T-helper 1 cell treated with Interleukin-12 subunit alpha and Interleukin-12 subunit beta and Interleukin-4 antibody, amounts not matched to agents 30 μg/mL and 1 μg/mL, for 36 hours (primary cell): ENCODE results near the gene TNS2.
"Not testable (repeated sequence)": the region's sequence is repeated elsewhere in the genome, so short reads cannot be mapped to it uniquely, and the experiment has no call there.

Experiments
- H3K27ac Mint-ChIP-seq: one replicate; pipeline ENCODE4 v1.8.0; 2021; ENCODE audit warnings: mild to moderate bottlenecking, mixed read lengths
- H3K27me3 Mint-ChIP-seq: one replicate; pipeline ENCODE4 v1.8.0; 2021; ENCODE audit warnings: low read depth, mixed read lengths
- H3K36me3 Mint-ChIP-seq: one replicate; pipeline ENCODE4 v1.8.0; 2021; ENCODE audit warnings: low read depth, mixed read lengths
- H3K4me1 Mint-ChIP-seq: one replicate; pipeline ENCODE4 v1.8.0; 2021; ENCODE audit warnings: low read depth, mixed read lengths
- H3K4me3 Mint-ChIP-seq: one replicate; pipeline ENCODE4 v1.8.0; 2021; ENCODE audit warnings: mild to moderate bottlenecking, moderate library complexity, mixed read lengths
- H3K9me3 Mint-ChIP-seq: one replicate; pipeline ENCODE4 v1.8.0; 2021; ENCODE audit warnings: mixed read lengths

TNS2 gene

DNA sequence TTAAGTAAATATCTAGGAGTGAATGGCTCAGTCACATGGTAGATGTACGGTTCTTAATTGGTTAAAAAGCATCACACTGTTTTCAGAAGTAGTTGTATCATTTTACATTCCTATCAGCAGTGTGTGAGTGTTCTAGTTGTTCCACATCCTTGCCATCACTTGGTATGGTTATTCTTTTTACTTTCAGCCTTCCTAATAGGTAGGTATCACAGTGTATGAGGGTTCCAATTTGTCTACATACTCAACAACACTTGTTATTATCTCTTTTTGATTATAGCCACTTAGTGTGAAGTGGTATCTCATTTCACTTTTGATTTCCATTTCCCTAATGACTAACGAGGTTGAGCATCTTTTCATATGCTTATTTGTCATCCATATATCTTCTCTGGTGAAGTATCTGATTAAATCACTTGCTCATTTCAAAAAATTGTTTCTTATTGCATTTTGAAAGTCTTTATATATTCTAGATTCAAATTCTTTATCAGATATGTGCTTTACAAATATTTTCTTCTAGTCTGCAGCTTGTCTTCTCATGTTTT is 32.8 kb downstream of the TNS2 start:
- Mint-ChIP-seq H3K4me1 (peaks cover 14% of the 10 kb centered on the region), H3K9me3 (no peaks in the 10 kb centered on the region), H3K27me3 (peaks cover 22% of the 10 kb centered on the region), H3K4me3 (no peak overlapping the region), H3K27ac (no peak overlapping the region), H3K36me3 (no peaks in the 10 kb centered on the region)

DNA sequence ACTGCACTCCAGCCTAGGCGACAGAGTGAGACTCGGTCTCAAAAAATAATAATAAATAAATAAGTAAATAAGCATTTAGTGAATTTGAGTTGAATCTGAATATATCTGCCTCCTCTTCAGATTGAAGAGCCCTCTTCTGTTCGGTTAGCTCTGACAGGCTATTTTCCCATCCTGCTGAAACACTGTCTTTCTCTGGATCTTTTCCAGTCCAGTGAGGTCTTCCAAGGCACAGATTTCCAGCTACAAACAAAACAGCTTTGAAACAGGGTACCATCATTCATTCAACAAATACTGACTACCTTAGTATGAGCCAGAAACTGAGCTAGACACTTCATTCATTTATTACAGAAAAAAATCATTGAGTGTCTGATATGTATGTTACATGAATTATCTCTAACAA is 36.5 kb downstream of the TNS2 start:
- H3K27me3 Mint-ChIP-seq: peaks cover 44% of the 10 kb centered on the region
- H3K36me3 Mint-ChIP-seq: no peaks in the 10 kb centered on the region
- no peaks in the 10 kb centered on the region for H3K9me3 Mint-ChIP-seq
- H3K4me3 Mint-ChIP-seq: no peak overlapping the region
- no peak overlapping the region for H3K27ac Mint-ChIP-seq
- no peaks in the 10 kb centered on the region for H3K4me1 Mint-ChIP-seq

DNA sequence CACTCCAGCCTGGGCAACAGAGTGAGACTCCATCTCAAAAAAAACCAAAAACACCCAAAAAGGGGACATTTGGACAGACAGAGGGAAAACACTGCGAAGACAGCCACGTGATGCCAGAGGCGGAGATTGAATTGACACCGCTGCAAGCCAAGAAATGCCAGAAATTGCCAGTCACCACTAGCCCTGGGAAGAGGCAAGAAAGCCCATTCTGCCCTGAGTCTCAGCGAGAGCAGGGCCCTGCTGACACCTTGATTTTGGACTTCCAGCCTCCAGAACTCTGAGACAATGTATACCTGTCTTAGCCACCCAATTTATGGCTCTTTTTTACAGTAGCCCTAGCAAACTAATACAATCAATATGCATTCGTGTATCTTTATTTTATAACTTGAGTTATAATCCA is 40.2 kb downstream of the TNS2 start:
- Mint-ChIP-seq H3K36me3 (no peaks in the 10 kb centered on the region), H3K9me3 (no peaks in the 10 kb centered on the region), H3K4me1 (peaks cover 6% of the 10 kb centered on the region), H3K27me3 (peaks cover 57% of the 10 kb centered on the region), H3K27ac (no peak overlapping the region), H3K4me3 (no peak overlapping the region)

DNA sequence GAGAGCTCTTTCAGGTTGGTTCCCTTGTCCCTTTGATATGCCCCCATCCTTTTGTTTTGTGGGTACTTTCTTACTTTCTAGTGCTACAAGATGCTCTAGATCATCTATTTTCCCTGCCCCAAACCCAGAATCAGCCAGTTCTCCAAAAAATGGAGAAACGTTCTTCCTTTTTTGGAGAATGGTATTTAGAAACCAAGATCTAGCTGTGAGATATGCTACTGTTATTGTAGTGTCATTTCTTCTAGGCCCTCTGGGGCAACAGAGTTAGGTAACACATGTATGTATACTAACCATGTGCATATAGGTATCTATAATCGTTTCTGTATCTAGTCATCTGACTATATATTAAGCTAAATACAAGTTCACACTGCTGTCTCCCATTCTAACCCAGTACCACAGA is 40.7 kb downstream of the TNS2 start:
- no peaks in the 10 kb centered on the region for H3K9me3 Mint-ChIP-seq
- H3K4me1 Mint-ChIP-seq: peaks cover 6% of the 10 kb centered on the region
- peaks cover 57% of the 10 kb centered on the region for H3K27me3 Mint-ChIP-seq
- H3K4me3 Mint-ChIP-seq: no peak overlapping the region
- no peak overlapping the region for H3K27ac Mint-ChIP-seq
- H3K36me3 Mint-ChIP-seq: no peaks in the 10 kb centered on the region

DNA sequence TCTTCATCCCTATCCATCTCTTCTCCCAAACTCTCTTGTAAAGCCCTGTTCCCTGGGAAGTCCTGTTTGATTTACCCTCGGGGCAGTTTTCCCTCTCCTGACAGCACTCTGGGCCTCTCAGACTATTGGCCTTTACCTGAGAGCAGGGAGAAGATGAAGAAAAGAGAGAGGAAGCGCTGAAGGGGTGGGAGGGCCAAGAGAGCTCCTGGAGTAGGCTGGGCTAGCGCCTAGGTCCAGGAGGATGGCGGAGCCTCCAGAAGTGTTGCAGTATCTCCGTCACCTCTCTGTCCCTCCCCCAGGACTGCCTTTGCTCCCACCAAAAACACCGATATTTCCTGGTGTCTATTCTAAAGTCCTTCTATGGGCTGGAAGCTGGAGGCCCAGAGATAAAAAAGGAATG is 41.9 kb downstream of the TNS2 start:
- Mint-ChIP-seq H3K4me1 (peaks cover 6% of the 10 kb centered on the region), H3K36me3 (no peaks in the 10 kb centered on the region), H3K9me3 (no peaks in the 10 kb centered on the region), H3K27ac (no peak overlapping the region), H3K4me3 (no peak overlapping the region), H3K27me3 (peaks cover 63% of the 10 kb centered on the region)

DNA sequence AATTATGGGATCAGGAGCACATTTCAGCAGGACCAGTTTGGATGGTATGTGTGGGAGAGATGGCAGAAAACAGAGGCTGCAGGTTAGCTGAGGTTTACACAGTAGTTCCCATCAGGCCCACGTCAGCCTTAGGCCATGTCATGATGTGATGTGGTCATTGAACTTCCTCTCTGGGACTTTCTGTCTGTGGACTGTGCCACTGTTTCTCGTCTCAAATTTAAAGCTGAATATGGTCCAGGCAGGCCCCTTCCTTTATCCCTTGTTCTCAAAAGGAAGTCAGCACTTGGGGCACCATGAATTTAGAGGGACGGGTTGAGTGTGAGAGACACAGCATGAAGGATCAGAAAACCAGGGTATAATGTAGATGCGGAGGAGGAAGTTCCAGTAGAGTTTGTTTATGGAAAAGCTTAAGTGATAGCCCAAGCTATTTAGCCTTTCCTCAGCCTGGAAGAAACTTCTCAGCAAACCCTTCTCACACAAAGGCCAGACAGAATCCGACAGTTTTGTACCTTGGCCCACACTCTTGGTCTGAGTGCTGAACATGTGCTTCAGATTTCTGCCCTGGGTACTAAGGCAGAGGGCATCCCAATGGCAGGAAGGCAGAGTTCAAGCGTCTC is 44.0 kb downstream of the TNS2 start:
- H3K27ac Mint-ChIP-seq: no peak overlapping the region
- H3K4me3 Mint-ChIP-seq: no peak overlapping the region
- H3K4me1 Mint-ChIP-seq: peaks cover 18% of the 10 kb centered on the region
- H3K36me3 Mint-ChIP-seq: peaks cover 3% of the 10 kb centered on the region
- H3K9me3 Mint-ChIP-seq: no peaks in the 10 kb centered on the region
- H3K27me3 Mint-ChIP-seq: peaks cover 66% of the 10 kb centered on the region

DNA sequence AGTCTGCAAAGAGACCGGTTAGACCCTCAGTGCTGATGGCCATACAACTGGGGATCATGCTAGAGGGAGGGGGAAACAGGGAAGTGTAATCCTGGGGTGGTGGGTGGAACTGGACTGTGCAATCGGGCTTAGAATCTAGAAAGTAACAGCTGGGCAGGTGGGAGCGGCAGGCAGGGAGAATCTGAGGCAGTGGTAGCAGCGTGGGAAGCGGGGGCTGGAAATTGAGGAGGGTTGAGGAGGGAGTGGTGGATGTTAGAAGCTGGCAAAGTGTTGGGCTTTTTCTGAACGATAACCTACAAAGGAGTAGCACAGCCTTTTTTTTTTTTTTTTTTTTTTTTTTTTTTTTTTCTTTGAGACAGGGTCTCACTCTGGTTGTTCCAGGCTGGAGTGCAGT is 44.5 kb downstream of the TNS2 start:
- H3K9me3 Mint-ChIP-seq: no peaks in the 10 kb centered on the region
- H3K4me3 Mint-ChIP-seq: no peak overlapping the region

DNA sequence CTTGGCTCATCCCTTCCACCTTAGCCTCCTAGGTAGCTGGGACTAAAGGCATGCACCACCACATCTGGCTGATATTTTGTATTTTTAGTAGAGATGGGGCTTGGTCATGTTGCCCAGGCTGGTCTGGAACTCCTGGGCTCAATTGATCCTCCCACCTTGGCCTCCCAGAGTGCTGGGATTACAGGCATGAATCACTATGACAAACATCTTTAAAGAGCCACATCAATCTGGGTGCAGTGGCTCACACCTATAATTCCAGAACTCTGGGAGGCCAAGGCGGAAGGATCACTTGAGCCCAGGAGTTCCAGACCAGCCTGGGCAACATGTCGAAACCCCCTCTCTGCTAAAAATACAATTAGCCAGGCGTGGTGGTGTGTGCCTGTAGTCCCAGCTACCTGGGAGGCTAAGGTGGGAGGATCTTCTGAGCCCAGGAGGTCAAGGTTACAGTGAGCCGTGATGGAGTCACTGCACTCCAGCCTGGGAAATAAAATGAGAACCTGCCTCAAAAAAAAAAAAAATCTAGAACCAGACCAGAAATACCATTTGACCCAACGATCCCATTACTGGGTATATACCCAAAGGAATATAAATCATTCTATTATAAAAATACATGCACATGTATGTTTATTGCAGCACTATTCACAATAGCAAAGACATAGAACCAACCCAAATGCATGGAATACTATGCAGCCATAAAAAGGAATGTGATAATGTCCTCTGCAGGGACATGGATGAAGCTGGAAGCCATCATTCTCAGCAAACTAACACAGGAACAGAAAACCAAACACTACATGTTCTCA is 45.1 kb downstream of the TNS2 start:
- H3K36me3 Mint-ChIP-seq, H3K4me3 Mint-ChIP-seq, H3K27ac Mint-ChIP-seq, H3K9me3 Mint-ChIP-seq: not testable (repeated sequence)
- H3K27me3 Mint-ChIP-seq: peaks cover 70% of the 10 kb centered on the region
- H3K4me1 Mint-ChIP-seq: peaks cover 24% of the 10 kb centered on the region

More for the DNA sequence above, 44.5 kb downstream of the TNS2 start:
- H3K4me1 Mint-ChIP-seq: peaks cover 23% of the 10 kb centered on the region
- peaks cover 70% of the 10 kb centered on the region for H3K27me3 Mint-ChIP-seq
- no peak overlapping the region for H3K27ac Mint-ChIP-seq
- H3K36me3 Mint-ChIP-seq: peaks cover 3% of the 10 kb centered on the region

DNA sequence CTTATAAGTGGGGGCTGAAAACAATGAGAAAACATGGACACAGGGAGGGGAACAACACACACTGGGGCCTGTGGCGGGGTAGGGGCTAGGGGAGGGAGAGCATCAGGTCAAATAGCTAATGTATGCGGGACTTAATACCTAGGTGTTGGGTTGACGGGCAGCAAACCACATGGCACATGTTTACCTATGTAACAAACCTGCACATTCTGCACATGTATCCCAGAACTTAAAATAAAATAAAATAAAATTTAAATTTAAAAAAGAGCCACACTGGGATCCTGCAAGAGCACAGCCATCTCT is 45.7 kb downstream of the TNS2 start:
- Mint-ChIP-seq H3K27me3 (peaks cover 65% of the 10 kb centered on the region), H3K4me1 (peaks cover 24% of the 10 kb centered on the region)
- H3K27ac Mint-ChIP-seq, H3K9me3 Mint-ChIP-seq, H3K36me3 Mint-ChIP-seq, H3K4me3 Mint-ChIP-seq: not testable (repeated sequence)

DNA sequence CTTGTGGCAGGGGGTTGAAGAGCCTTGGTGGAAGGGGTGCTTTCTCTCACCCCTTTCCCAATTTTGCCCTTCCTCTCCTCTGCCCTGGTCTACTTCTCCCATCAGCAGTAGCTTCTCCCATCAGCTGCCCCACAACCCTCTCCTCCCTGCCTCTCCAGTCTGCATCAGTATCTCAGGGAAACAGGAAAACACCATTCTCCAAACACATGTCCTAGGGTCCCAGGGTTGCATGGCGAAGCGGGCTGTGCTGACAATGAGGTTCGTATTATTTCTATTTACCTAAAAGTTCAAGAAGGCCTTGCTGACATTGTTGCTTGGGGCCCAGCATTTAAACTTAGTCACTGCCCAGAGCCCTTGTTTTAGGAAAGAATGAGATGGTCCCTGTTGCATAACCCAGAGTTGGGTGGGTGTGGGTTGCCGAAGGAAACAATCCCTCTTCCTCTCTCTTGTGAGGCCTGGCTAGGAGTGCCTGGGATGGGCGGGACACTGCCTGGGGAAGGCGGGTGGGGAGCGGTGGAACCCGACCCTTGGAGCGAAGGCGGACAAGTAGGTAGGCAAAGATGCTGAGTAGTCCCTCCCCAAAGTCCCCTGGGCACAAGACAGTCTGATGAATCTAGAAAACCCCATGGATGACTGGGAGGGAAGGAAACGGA is 46.4 kb downstream of the TNS2 start:
- H3K9me3 Mint-ChIP-seq: no peaks in the 10 kb centered on the region
- H3K27ac Mint-ChIP-seq: no peak overlapping the region
- peaks cover 3% of the 10 kb centered on the region for H3K36me3 Mint-ChIP-seq
- H3K27me3 Mint-ChIP-seq: peaks cover 60% of the 10 kb centered on the region
- peak overlapping the region; percentile 31 for H3K4me3 Mint-ChIP-seq
- H3K4me1 Mint-ChIP-seq: peaks cover 24% of the 10 kb centered on the region

DNA sequence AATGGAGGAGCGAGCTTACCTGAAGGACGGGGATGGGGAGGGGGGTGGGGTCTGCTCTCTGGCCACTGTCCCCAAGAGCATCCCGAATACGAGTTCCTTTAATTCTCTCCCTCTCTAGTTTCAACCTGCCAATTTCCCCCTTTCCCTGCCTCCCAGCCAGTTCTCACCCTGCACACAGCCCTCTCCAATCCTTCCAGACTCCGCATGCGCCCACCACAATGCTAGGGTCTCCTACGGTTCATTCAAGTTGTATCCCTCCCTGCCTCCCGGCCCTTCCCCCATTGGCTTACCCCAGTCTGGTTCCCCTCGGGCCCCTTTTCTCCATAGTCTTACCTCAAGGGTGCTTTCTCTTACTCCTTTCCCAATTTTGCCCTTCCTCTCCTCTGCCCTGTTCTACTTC is 46.9 kb downstream of the TNS2 start:
- Mint-ChIP-seq H3K27me3 (peaks cover 55% of the 10 kb centered on the region), H3K36me3 (peaks cover 3% of the 10 kb centered on the region), H3K4me1 (peaks cover 24% of the 10 kb centered on the region)

DNA sequence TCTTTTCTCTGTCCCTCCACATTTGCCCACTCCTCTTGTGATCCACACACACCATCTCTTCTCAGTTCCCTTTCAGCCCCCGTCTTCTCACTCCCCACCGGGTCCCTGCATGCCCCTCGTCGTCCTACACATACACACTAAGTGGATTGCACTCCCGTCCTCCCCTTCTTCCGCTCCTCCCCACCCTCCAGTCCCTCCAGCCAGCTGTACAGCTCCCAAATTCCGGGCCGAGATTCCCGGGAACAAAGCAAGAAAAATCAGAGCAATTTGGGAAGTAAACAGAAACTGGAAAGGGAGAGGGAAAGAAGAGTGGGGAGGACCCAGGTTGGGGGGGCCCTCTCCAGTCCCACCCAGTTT is 47.3 kb downstream of the TNS2 start:
- peak overlapping the region; percentile 70 for H3K4me3 Mint-ChIP-seq
- peaks cover 24% of the 10 kb centered on the region for H3K4me1 Mint-ChIP-seq
- H3K36me3 Mint-ChIP-seq: peaks cover 3% of the 10 kb centered on the region
- no peaks in the 10 kb centered on the region for H3K9me3 Mint-ChIP-seq
- H3K27me3 Mint-ChIP-seq: peaks cover 52% of the 10 kb centered on the region
- peak overlapping the region; percentile 23 for H3K27ac Mint-ChIP-seq

More for the DNA sequence above, 46.9 kb downstream of the TNS2 start:
- no peak overlapping the region for H3K27ac Mint-ChIP-seq
- H3K9me3 Mint-ChIP-seq: no peaks in the 10 kb centered on the region
- peak overlapping the region; percentile 70 for H3K4me3 Mint-ChIP-seq

DNA sequence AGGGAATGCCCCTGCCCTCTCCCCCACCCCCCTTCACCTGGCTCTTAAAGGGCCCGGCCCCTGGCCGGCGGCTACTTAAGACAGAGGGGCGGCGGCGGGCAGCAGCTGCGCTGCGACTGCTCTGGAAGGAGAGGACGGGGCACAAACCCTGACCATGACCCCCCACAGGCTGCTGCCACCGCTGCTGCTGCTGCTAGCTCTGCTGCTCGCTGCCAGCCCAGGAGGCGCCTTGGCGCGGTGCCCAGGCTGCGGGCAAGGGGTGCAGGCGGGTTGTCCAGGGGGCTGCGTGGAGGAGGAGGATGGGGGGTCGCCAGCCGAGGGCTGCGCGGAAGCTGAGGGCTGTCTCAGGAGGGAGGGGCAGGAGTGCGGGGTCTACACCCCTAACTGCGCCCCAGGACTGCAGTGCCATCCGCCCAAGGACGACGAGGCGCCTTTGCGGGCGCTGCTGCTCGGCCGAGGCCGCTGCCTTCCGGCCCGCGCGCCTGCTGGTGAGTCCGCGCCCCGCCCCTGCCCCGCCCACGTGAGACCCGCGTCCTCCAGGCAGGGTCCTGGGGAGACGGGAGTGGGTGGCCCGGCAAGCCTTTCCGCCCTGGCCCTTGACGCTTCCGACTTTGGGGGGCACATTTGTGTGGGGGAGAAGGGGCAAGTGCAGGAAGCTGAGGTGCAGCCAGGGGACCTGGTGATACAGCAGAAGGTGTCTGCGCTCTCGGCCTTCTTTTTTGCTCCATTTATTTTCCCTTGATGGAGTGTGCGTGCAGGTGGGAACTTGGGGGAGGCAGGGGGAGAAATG is 47.9 kb downstream of the TNS2 start, which contains the start of gene IGFBP6:
Gene IGFBP6, plus strand, starts transcription at position 104 of the 790 bp plus-strand sequence. Its CDS starts 51 bp downstream, at position 155.
- H3K36me3 Mint-ChIP-seq: peaks cover 3% of the 10 kb centered on the region
- no peaks in the 10 kb centered on the region for H3K9me3 Mint-ChIP-seq
- H3K27me3 Mint-ChIP-seq: peaks cover 52% of the 10 kb centered on the region
- peak within 1 kb of the TSS; percentile 71 for H3K4me3 Mint-ChIP-seq
- peaks cover 27% of the 10 kb centered on the region for H3K4me1 Mint-ChIP-seq
- peak within 1 kb of the TSS; percentile 31 for H3K27ac Mint-ChIP-seq

DNA sequence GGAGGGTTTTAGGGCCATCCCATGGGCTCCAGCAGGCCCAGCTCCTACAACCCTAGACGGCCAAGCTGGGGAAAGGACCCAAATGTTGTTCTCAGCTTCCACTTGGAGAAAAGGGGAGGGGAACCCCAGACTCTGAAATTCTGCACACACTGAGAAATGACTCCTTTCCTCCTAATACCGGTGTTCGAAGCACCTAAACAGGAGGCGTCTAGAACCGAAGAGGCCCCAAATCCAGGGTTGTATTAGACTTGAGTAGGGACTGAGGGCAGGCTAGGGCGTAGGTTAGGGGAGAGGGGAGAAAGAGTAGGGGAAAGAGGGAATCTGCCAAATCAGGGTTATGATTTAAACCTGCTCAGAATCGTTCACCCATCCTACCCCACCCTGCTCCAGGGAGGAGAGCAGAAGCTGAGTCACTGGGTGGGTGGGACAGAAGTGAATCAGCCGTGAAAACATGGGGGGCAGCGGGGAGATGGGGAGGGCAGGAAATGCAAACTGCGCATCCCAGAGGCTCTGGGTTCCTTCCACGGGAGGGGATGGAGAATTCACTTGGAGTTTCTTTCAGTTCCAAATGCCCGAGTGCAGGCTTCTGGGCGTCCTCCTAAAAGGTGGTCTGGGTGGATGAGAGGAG is 48.6 kb downstream of the TNS2 start:
- Mint-ChIP-seq H3K4me3 (peak overlapping the region; percentile 71), H3K27ac (peak overlapping the region; percentile 31), H3K36me3 (peaks cover 3% of the 10 kb centered on the region), H3K27me3 (peaks cover 48% of the 10 kb centered on the region), H3K4me1 (peaks cover 28% of the 10 kb centered on the region), H3K9me3 (no peaks in the 10 kb centered on the region)
